KBM-7 (cell line): ENCODE results near the gene IGFN1.

Experiments
- DNase-seq: peaks from one replicate; pipeline ENCODE4 v3.0.0-alpha.2; 2015
- in situ Hi-C: fragments of 300-500 bp; cut with MboI; formaldehyde crosslinking; loops from 2 replicates; pipeline ENCODE4 v1.14.3; 2020; ENCODE audit warnings: low sequenced_read_pairs, low pct_unique_long_range_greater_than_20kb, mixed read lengths

The IGFN1 gene

DNA sequence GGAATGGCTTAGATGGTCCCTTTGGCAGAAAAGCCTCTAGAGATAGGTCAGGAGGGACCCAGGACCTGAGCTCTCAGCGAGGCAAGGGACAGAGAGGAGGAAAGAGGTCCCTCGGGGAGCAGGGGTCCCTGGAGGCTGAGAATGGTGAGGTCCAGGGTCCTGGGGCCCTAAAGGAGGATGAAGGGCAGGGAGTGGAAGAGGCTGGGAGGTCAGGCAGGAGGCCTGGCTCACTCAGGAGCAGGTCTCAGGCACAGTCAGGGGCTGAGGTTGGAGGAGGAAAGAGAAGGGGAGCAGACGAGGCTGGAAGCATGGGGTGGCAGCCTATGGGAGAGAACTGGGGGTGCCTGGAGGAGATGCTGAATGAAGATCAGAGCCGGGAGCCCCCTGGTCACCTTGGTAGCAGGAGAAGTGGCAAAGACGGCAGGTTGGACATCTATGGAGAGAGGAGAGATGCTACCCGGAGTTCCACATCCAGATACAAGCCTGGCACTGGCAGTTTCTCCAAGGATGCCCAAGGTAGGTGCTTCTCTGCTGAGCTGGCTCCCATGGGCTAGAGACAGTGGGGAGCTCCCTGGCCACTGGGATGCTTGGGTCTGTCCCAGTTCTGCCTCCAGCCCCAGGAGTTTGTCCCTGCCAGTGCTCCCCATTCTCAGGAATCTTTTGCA lies 22.6 kb downstream of the IGFN1 start:
- DNase-seq, result no peak
- in situ Hi-C loops, result no loop called here

DNA sequence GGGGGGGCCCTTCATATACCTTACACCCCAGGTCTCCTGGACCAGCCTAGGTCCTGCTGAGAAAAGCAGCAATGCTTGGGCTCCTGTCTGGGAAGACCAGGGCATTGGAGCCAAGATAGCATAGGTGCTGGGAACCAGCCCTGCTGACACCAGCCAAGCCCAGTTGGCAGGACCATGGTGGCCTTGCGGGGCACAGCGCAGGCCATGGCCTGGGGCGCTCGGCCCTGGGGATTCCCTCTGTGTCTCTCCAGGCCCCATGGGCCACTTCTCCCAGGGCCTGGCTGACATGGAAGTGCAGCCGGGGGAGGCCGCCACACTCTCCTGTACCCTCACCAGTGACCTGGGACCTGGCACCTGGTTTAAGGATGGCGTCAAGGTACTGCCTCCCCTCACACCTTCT lies 23.3 kb downstream of the IGFN1 start:
- in situ Hi-C loops, result no loop called here
- DNase-seq, result no peak

DNA sequence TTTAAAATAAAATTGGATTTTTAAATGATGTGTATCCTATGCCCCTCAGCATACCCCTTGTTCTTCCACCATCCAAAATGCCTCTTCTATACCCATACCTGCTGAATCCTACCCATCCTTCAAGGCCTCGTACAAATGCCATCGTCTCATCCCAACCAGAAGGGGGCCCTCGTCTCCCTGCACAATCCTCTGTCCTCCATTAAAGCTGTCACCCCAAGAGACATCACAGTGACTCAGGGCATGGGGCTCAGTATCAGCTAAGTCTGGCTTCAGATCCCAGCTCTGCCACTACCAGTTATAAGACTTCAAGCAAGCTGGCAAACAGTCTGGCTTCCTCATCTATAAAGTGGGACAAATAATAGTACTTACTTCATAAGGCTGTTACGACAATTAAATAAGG lies 23.8 kb downstream of the IGFN1 start:
- in situ Hi-C loops, result no loop called here
- peak; percentile 5 for DNase-seq

DNA sequence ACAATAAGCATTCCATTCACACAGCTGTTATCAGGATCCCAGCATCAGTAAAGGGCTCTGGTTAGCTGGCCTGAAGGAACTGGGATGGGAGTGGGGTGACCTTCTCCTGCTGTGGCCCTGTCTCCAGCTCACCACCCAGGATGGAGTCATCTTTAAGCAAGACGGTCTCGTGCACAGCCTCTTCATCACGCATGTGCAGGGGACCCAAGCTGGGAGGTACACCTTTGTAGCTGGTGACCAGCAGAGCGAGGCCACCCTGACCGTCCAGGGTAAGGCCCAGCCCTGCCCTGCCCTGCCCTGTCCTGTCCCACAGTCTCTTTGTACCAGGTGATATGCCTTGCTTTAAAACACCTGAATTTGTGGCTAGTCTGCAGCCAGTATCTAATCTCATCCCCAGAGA lies 24.3 kb downstream of the IGFN1 start:
- DNase-seq, result no peak
- in situ Hi-C loops, result no loop called here

DNA sequence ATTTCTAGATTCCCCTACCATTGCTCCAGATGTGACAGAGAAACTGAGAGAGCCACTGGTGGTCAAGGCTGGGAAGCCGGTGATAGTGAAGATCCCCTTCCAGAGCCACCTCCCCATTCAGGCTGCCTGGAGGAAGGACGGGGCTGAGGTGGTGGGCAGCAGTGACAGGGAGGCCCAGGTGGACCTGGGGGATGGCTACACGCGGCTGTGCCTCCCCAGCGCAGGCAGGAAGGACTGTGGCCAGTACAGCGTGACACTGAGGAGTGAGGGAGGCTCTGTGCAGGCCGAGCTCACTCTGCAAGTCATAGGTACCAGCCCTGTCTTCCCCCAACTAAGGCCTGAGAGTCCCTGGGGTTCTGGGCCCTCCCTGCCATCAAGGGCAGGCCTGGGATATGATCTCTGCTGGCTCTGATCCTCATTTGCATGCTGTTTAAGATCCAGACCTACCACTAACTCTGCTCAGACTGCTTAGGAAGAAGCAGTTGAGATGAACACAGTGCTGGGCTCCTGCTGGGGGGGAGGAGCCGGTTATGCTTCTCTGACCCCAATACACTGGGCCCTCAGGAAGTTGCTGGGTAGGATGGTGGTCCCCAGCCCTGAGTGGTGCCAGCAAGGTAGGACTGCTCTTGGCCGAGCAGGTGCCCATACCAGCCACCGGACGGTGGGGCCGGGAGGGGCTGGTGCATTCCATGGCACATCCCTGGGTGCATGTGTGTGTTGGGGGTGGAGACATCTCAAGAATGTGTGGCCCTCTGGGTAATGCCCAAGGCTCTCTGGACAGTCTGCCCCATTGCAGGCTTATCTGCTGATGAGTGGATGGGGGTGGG lies 25.1 kb downstream of the IGFN1 start:
- in situ Hi-C loops, result no loop called here
- DNase-seq, result no peak

GRCh38 chr1:201216395-201217085 lies 25.9 kb downstream of the IGFN1 start:
- in situ Hi-C loops, result no loop called here
- DNase-seq, result no peak

GRCh38 chr1:201217146-201217545 lies 26.5 kb downstream of the IGFN1 start:
- in situ Hi-C loops, result no loop called here
- DNase-seq, result no peak

GRCh38 chr1:201217851-201218250 lies 27.2 kb downstream of the IGFN1 start:
- in situ Hi-C loops, result no loop called here
- DNase-seq, result no peak

GRCh38 chr1:201218409-201218808 lies 27.8 kb downstream of the IGFN1 start:
- in situ Hi-C loops, result no loop called here
- DNase-seq, result no peak

DNA sequence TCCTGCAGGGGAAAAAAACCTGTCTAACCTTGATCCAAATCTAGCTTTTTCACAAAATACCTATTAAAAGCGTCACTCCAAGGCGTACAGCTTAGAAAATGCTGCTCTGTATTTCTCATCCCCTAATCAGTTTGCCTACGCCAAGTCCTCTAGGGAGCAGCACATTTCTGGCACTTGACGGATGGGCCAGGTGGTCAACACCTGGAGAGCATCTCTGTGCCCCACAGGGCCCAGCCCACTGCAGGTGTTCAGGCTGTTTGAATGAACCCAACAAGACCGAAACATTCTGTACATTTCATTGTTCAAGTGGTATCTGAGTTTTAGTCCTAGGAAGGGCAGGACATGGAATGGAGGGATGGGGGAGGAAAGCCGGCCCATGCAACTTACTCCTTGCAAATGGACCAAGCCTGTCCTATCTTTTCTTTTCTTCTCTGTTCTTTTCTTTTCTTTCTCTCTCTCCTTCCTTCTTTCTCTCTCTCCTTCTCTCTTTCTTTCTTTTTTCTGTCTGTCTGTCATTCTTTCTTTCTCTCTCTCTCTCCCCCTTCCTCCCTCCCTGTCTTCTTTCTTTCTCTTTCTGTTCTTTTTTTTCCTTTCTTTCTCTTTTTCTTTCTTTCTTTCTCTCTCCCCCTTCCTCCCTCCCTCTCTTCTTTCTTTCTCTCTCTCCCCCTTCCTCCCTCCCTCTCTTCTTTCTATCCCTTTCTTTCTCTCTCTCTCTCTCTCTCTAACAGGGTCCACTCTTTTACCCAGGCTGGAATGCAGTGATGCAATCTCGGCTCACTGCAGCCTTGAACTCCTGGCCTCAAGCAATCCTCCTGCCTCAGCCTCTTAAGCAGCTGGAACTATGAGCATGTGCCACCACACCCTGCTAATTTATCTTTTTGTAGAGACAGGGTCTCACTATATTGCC lies 29.1 kb downstream of the IGFN1 start:
- no peak for DNase-seq
- in situ Hi-C loops, result no loop called here

DNA sequence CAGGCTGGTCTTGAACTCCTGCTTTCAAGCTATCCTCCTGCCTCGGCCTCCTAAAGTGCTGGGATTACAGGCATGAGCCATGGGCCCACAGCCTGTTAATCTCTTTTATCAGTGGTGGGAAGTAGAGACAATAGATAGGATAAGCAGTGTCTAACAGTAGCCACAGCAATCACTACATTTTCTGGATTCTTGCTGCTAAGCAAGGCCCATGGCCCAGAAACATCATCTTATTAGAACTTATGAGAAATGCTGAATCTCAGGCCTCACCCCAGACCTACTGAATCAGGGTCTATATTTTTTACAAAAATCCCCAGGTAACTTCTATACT lies 29.7 kb downstream of the IGFN1 start:
- in situ Hi-C loops, result no loop called here
- no peak for DNase-seq

GRCh38 chr1:201221201-201221846 lies 30.7 kb downstream of the IGFN1 start:
- no peak for DNase-seq
- in situ Hi-C loops, result no loop called here

GRCh38 chr1:201222125-201222524 lies 31.5 kb downstream of the IGFN1 start:
- no peak for DNase-seq
- in situ Hi-C loops, result no loop called here

GRCh38 chr1:201223852-201224665 lies 33.4 kb downstream of the IGFN1 start:
- in situ Hi-C loops, result no loop called here
- DNase-seq, result no peak

DNA sequence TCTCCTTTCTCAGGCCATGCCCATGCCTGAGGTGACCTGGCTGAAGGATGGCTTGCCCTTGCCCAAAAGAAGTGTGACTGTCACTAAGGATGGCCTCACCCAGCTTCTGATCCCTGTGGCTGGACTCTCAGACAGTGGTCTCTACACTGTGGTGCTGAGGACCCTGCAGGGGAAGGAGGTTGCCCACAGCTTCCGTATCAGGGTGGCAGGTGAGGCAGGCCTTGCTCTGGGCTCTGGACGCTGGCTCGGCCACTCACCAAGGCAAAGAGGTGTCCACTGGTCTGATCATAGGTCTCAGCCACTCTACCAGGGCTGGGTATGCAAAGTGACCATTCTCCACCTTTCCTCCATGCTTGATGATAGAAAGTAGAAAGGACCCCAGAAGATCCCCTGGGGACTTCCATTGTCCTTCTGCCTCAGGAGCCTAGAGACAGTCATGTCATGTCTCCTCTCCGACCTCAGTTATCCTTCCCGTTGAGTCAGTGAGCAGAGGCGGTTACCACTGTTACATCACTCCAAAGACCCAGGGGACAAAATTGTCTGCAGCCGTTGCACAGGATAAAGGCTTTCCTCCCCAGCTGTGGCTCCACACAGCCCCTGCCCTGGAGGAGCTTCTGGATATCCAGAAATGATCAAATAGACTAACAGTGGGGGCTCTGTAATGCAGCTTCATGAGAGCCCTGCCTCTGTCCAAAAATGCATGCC lies 34.2 kb downstream of the IGFN1 start:
- in situ Hi-C loops, result no loop called here
- no peak for DNase-seq

- in situ Hi-C loops, result no loop called here
- no peak for DNase-seq
Measured at GRCh38 chr1:201226178-201226514, 35.5 kb downstream of the IGFN1 start.

- DNase-seq, result no peak
- in situ Hi-C loops, result no loop called here
Measured at GRCh38 chr1:201226859-201227488, 36.4 kb downstream of the IGFN1 start.
